Activated naive CD4-positive, alpha-beta T cell treated with anti-CD3 and anti-CD28 coated beads, Interleukin-2, amount 50 U/mL, for 72 hours (primary cell): Measurements from ENCODE around the gene POLR3GL. TPM values are rescaled to one million over a fixed set of nuclear protein-coding genes. Genes with fewer than 3 reads are reported as not detected.

Experiments used
- ATAC-seq, 2 donors: fragments of 150-1000 bp; cut with Tn5 transposase; 2 replicates each; pipeline ENCODE4 v1.10.0; 2021; ENCODE audit warnings: mild to moderate bottlenecking in 2 of 2, moderate library complexity in 2 of 2
- DNase-seq, 2 donors: peaks; one replicate each; pipeline ENCODE4 v3.0.0; 2021 to 2022; ENCODE audit warnings: low spot score in 2 of 2
- H3K27ac Mint-ChIP-seq, 2 donors: one replicate each; pipeline ENCODE4 v1.8.0; 2022; ENCODE audit warnings: mild to moderate bottlenecking in 2 of 2, mixed read lengths in 2 of 2
- H3K36me3 Mint-ChIP-seq, 2 donors: one replicate each; pipeline ENCODE4 v1.8.0; 2022; ENCODE audit warnings: mixed read lengths in 2 of 2
- H3K9me3 Mint-ChIP-seq, 2 donors: one replicate each; pipeline ENCODE4 v1.8.0; 2022; ENCODE audit warnings: mixed read lengths in 2 of 2
- total RNA-seq, 2 donors: library from RNA; stranded (reverse); gene quantifications; one replicate each; pipeline ENCODE4 v1.2.3, GENCODE V29; 2022

POLR3GL gene
- total RNA-seq, 2 donors from 2014 or later: 22.0 to 31.9 TPM

DNA sequence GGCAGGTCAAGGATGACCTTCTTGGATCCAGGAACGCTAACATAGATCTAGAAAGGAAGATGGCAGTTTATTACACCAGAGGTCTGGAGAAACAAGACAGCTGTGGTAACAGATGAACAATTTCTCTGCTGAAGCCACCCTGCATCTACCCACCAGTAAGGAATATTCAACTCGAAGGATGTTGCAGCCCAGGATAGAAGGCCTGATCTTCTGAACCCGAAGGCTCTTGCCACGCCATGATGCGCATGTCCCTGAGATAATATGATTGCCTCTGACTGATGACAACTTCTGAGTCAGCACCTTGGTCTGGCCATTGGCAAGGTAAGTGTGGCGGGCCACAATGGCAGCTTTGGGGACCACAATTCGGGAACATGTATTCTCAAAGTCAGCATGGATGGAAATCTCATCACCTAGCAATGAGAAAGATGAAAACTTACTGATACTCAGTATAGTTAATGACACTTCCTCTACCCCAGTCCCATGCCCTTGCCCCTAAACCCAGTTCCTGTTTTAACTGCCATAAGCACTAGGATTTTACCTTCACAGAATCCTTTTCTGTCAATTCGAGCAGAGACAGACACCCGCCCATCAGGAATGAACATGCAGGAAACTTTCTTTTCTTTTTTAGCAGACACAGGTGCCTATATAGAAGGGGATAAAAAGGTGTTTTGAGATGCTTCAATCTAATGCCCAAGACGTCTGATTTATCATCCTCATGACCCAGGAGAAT is 30.1 kb downstream of the POLR3GL start:
- peaks cover 48% of the 10 kb centered on the region in 2 donors for H3K36me3 Mint-ChIP-seq
- H3K27ac Mint-ChIP-seq: peak overlapping the region; percentile 96 to 99
- DNase-seq (peak; percentile 45 to 73), ATAC-seq (peak in 1 of 2 donors; percentile 44)
- H3K9me3 Mint-ChIP-seq: no peaks in the 10 kb centered on the region

DNA sequence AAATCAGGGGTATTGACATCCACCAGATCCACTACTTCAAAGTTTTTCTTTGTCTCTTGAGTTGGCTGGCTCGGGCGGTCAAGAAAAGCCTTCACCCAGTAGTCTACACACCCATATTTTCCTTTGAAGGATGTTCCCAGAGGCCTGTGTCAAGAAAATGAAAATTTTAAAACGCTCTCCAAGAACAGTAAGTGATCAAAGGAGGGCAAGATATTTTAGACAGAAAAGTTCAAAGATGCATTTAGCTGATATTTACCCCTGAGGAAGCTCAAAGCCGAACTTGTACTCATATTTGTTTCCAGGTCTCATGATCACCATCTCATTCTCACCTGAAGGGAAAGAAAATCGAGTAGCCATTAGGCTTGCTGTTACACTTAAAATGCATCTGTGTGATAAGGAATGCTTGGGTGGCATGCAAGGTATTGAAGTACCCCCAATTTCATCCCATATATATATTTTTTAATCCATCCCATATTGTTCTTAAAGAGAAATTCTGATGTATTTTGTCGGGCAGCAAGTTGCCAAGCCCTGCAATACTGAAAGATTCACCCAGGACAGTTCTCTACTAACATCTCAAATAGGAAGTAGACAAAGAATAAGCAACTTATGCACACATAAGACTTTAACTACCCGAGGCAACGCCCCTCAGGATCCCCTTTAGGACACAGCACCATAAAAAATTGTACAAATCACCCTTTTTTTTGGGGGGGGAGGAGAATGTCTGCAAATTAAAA is 30.8 kb downstream of the POLR3GL start:
- DNase-seq (no peak), ATAC-seq (no peak)
- Mint-ChIP-seq H3K9me3 (no peaks in the 10 kb centered on the region), H3K27ac (peak overlapping the region; percentile 96 to 99), H3K36me3 (peaks cover 48 to 49% of the 10 kb centered on the region in 2 donors)

DNA sequence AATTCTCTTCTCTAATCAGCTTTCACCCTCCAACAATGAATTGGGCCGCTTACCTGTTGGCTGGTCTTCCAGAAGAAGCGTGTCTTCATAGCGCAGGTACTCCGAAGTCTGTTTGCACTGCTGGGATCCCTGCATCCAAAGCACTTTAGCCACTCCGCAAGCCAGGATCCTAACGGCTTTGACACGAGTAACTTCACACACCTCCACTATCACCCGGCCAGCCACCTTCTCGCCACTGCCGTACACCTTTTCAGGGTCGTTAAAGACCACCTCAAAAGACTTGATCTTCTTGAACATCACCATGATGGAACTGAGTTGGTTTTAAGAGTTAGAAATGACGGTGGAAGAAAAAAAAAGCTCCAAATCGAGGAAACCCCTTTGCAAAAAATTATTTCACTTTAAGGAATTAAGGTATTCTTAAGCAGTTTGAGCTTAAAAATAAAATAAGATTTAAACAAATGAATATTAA is 31.5 kb downstream of the POLR3GL start:
- no peaks in the 10 kb centered on the region for H3K9me3 Mint-ChIP-seq
- no peak for ATAC-seq
- H3K36me3 Mint-ChIP-seq: peaks cover 48 to 49% of the 10 kb centered on the region in 2 donors
- H3K27ac Mint-ChIP-seq: peak overlapping the region; percentile 96 to 99
- DNase-seq: no peak

DNA sequence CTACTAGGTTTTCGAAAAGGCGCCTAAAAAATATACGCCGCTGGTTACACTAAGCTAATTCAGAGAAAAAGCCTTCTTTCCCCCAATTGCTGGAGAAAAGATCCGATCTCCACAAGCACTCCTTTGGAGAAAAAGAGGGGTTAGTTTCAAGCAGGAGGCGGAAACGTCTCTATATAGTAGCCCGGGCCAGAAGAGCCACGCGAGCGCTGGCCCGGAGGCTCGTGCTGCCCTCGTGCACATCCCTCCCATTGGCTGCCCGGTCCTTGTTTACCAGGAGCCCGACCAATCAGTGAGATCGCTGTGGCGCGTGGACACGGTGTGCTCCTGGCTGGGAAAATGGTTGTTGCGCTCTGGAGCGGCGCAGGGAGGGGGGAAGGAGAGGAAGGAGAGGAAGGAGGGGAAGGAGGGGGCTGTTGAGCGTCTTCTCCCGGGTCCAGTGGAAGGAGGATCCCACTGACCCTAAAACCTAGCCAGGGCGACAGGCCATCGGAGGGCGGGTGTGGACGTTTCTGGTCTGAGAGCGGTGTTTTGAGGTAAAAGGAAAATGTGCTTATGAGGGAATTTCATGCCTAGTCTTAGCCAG is 32.0 kb downstream of the POLR3GL start, which contains the start of gene TXNIP:
Gene TXNIP (minus strand): TSS at position 147 of the 583 bp plus-strand sequence. CDS start 313 bp downstream, outside the sequence.
- H3K9me3 Mint-ChIP-seq: no peaks in the 10 kb centered on the region
- ATAC-seq: peak; percentile 95
- H3K27ac Mint-ChIP-seq: peak within 1 kb of the TSS; percentile 96 to 99
- DNase-seq: peak; percentile 86 to 94
- H3K36me3 Mint-ChIP-seq: peaks cover 48 to 49% of the 10 kb centered on the region in 2 donors

DNA sequence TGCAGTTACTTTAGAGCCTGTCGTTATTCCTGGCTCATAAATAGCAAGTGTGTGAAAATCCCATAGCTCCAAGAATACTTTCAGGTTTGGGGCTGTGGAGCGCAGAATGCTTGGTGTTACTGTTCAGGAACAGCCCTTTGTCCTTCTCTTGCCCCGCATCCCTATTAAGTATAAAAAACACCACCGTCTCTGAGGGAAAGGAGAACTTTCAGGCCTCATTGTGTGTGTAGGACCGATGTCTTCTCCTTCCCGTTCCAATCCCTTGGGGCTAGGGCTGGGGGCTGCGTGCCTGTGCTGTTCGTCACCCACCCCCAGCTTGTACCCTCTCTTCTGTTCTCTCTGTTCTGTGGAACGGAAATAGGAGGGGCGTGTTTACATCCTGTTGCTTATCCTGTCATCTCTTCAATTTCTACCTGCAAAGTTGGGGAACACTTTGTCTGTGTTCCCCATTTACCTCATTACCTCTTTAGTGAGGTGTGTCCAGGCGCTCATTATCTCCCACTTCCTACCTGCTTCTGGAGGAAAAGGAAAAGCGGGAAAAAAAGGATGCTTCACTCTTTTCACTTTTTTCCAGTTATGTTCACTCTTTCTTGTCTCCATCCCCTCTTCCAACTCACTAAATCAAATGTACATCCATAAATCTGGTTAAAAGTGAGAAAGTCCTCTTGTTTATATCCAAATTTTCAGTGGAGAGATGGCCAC is 32.7 kb downstream of the POLR3GL start:
- ATAC-seq (peak; percentile 43 to 68), DNase-seq (peak in 1 of 2 donors; percentile 53)
- Mint-ChIP-seq H3K27ac (peak overlapping the region; percentile 96 to 99), H3K36me3 (peaks cover 45 to 49% of the 10 kb centered on the region in 2 donors), H3K9me3 (no peaks in the 10 kb centered on the region)

DNA sequence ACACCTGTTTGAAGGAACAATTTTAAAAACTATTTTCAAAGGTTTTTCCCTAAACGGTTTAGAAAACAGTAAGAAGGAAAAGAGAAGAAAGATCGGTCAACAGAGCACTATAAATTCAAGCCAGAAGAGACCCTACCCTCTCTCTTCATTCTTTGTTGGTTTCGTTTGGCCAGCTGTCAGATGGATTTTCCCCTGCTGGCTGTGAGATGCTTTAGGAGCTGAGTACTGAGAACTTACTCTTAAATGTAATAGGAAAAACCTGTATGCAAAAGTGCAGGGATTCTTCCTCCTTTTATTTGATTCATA is 33.2 kb downstream of the POLR3GL start:
- ATAC-seq: no peak
- DNase-seq: no peak
- H3K27ac Mint-ChIP-seq: peak overlapping the region; percentile 96 to 99
- H3K9me3 Mint-ChIP-seq: no peaks in the 10 kb centered on the region
- peaks cover 40 to 46% of the 10 kb centered on the region in 2 donors for H3K36me3 Mint-ChIP-seq

DNA sequence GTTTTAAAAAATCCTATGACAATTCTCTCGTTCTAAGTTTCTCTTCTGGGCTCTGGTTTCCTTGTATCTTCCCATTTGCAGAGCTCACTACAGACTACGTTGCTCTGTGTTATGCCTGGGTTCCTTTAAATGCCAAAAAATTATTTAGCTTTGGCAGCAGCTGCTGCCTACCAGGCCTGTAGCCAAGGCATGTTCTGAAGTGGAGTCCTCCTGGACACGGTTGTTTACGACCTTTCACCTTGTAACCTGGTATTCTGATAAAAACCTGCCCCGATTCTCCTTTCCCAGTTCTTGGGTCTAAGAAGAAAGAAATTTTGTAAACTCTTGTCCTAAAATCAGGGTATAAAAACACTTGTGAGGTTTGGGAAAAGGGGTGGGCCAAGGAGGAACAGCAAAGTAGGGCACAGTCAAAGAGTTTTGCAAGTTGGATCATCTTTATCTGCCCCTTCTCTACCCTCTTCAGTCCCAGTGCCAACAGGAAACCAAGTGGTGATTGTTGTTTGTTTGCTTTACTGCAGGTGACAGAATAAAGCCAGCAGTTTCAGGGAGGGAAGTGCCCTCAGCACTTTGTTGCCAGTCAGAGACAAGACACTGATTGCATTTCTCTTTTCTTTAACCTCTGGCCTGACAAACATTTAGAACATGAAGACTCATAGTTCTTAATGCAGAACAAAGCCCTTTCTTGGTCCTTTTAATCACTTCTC is 35.0 kb downstream of the POLR3GL start:
- no peaks in the 10 kb centered on the region for H3K9me3 Mint-ChIP-seq
- H3K36me3 Mint-ChIP-seq: peaks cover 22 to 28% of the 10 kb centered on the region in 2 donors
- DNase-seq: no peak
- no peak for ATAC-seq
- peak overlapping the region; percentile 90 to 96 for H3K27ac Mint-ChIP-seq

DNA sequence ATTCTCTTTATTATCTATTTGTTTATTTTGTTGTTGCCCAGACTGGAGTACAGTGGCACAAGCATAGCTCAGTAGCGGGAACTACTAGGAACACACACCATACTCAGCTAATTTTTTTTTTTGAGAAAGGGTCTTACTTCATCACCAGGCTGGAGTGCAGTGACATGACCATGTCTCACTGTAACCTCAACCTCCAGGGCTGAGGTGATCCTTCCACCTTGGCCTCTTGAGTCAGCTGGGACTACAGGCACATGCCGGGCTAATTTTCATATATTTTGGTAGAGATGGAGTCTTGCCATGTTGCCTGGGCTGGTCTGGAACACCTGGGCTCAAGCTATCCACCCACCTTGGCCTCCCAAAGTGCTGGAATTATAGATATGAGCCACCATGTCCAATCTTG is 37.2 kb downstream of the POLR3GL start:
- no peaks in the 10 kb centered on the region for H3K9me3 Mint-ChIP-seq

DNA sequence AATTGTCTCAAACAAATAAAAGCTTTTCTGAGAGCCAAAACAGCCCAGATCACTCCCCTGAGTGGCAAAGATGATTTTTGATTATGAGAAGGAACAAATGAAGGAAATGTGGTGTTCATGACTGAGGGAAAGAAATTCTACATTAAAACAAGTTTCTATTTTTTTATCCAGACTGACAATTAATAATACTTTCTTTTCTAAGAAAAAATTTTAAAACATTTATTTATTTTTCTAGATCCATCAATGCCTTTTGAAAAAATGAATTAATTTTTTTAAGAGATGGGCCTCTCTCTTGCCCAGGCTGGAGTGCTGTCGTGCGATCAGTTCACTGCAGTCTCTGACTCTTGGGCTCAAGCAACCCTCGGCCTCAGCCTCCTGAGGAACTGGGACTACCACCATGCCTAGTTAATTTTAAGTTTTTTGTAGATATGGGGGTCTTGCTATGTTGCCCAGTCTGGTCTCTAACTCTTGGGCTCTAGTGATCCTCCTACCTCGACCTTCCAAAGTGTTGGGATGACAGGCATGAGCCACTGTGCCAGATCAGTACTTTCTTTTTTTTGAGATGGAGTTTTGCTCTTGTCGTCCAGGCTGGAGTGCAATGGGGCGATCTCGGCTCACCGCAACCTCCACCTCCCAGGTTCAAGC is 43.1 kb downstream of the POLR3GL start:
- DNase-seq: no peak
- H3K27ac Mint-ChIP-seq: peak overlapping the region; percentile 45 to 76
- ATAC-seq: no peak

More for the DNA sequence above, 37.2 kb downstream of the POLR3GL start:
- H3K36me3 Mint-ChIP-seq: peaks cover 0 to 6% of the 10 kb centered on the region in 2 donors
- DNase-seq (no peak), ATAC-seq (no peak)
- H3K27ac Mint-ChIP-seq: peak overlapping the region in 1 of 2 donors; percentile 51

DNA sequence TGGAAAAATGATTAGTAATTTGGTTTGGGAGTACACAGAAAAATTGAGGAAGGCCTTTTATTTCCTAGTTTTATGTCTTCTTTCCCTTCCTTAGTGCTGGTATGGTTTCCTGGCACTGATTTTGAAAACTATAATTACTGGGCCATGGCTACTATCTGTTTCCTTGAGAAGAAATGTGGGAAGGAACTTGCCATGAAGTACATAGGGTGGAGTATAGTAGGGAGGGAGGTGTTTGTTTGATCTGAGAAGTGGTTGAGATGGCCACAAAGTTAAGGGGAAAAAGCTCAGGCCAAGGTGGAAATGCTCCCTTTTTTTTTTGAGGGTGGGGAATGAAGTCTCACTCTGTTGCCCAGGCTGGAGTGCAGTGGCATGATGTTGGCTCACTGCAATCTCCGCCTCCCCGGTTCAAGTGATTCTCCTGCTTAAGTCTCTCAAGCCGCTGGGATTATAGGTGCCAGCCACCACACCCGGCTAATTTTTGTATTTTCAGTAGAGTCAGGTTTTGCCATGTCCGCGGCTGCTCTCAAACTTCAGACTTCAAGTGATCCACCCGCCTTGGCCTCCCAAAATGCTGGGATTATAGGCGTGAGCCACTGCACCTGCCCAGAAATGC is 45.7 kb downstream of the POLR3GL start:
- ATAC-seq (no peak), DNase-seq (no peak)
- Mint-ChIP-seq H3K9me3 (no peaks in the 10 kb centered on the region), H3K36me3 (no peaks in the 10 kb centered on the region), H3K27ac (no peak overlapping the region)

More for the DNA sequence above, 43.1 kb downstream of the POLR3GL start:
- Mint-ChIP-seq H3K9me3 (no peaks in the 10 kb centered on the region), H3K36me3 (no peaks in the 10 kb centered on the region)

DNA sequence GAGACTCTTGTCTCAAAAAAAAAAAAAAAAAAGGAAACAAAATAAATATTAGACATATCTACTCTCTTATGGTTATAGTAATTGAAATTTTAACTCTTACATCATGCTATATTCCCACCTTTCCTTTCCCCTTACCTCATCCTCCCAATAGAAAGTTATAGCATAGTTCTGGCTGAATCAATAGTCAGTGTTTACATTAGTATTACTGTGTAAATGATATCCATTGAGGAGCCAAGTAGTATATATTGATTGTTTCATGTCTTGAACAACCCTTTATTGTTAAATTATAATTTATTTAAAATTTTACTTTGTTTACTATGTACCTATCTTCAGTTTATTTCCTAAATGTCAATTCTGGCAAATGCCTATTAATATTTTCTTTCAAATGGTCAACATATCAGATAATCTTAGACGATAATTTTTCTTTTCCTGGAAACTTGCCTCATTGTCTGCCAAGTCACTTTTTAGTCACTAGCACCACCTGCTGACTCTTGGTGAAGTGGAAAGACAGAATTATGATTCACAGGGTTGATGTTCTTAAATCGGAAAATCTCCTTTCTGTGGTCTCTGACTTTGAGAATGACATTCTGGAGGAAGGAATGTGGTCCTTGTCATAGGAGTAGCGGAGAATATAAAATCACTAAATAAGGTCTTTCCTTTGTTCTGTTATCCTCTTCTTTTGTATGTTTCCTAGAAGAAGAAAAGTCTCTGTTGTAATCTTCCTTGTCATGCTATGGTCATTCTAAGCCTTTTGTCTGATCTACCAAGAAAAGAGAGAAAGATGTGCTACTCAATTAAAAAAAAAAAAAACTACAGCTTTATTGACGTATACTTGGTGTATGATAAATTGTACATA is 48.4 kb downstream of the POLR3GL start:
- peak overlapping the region in 1 of 2 donors; percentile 82 for H3K27ac Mint-ChIP-seq
- DNase-seq: peak in 1 of 2 donors; percentile 59
- peak; percentile 88 to 98 for ATAC-seq
- no peaks in the 10 kb centered on the region for H3K9me3 Mint-ChIP-seq
- H3K36me3 Mint-ChIP-seq: no peaks in the 10 kb centered on the region

DNA sequence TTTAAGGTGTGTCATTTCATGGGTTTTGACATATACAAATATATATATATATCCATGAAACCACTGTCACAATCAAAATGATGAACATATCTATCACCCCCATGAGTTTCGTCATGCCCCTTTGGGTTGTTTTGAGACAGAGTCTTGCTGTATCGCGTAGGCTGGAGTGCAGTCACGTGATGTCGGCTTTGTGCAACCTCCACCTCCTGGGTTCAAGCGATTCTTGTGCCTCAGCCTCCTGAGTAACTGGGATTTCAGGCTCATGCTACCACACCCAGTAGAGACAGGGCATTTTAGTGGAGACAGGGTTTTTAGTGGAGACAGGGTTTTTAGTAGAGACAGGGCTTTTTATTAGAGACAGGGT is 49.1 kb downstream of the POLR3GL start:
- DNase-seq: no peak
- Mint-ChIP-seq H3K9me3 (no peaks in the 10 kb centered on the region), H3K36me3 (no peaks in the 10 kb centered on the region), H3K27ac (peak overlapping the region in 1 of 2 donors; percentile 82)
- peak; percentile 14 to 46 for ATAC-seq

DNA sequence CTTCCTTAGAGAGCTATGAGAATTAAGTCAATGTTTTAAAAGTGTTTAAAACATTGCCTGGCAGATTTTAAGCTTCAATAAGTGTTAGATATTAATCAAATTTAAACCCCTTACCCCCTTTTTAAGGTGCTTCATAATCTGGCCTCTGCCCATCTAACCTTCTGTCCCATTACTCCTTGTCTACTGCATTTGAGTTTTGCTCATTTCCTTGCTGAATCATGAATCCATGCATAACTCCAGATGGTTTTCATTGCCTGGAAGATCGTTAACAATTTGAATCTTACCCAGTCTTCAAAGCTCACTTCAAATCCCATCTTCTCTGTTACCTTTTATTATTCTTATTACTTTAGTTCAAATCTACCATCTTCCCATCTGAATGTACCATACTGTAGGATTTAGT is 52.4 kb downstream of the POLR3GL start:
- Mint-ChIP-seq H3K27ac (no peak overlapping the region), H3K36me3 (no peaks in the 10 kb centered on the region), H3K9me3 (no peaks in the 10 kb centered on the region)
- no peak for DNase-seq
- no peak for ATAC-seq

DNA sequence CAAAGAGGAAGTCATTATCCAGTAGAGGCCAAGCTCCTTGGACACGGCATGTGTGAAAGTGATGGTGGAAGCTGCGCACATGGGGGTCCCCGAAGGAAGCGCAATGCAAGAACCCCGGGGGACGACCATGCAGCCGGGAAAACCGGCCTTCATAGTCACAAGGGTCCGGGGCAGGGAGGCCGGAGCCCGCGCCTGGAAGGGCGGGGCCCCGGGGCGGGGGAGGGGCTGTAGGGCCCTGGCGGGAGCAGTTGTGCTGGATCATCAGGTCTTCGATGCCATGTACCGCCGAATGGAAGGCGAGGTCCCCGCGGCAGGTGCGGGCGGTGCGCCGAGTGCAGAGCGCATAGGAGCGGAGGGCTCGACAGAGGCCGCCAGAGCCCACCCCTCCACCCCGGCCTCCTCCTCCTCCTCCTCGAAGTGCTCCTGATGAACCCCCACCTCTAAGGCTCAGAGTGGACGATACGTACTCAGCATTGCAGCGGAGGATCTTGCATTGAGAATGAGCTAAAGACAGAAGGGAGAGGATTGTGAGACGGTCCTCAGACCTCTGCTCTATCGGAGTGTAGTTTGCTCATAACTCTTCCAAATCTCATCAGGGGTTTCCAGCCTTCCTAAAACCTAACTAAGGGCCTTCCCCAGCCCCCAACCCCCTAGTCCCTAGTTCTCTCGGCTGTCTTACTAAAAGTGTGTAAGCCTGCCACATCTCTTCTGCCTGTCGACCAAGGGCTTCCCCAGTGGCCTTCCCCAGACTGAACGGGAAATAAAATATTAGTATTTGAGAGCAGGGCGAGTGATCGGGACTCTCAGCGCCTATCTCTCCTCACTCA is 55.0 kb downstream of the POLR3GL start:
- no peak for ATAC-seq
- Mint-ChIP-seq H3K27ac (no peak overlapping the region), H3K9me3 (no peaks in the 10 kb centered on the region), H3K36me3 (no peaks in the 10 kb centered on the region)
- DNase-seq: no peak
